Hepatocyte (in vitro differentiated cells): ENCODE measurements around the gene SMIM35. TPM values are rescaled to one million over a fixed set of nuclear protein-coding genes. Genes with fewer than 3 reads are reported as not detected.

Experiments
- DNase-seq: peaks from one replicate; pipeline ENCODE4 v3.0.0-alpha.2; 2016; ENCODE audit warnings: low spot score
- H2AFZ ChIP-seq: fragments of 200-600 bp; sonication (generic); 2 replicates; pipeline ENCODE4 v1.6.0; 2016; ENCODE audit warnings: antibody characterized with exemption, mild to moderate bottlenecking
- H3K27ac ChIP-seq: fragments of 200-600 bp; sonication (generic); 2 replicates; pipeline ENCODE4 v1.5.1; 2016; ENCODE audit warnings: mild to moderate bottlenecking
- H3K27me3 ChIP-seq: fragments of 200-600 bp; sonication (generic); 2 replicates; pipeline ENCODE4 v1.6.1; 2016
- H3K36me3 ChIP-seq: fragments of 200-600 bp; sonication (generic); replicated peaks from 2 replicates; pipeline ENCODE4 v1.5.1; 2016; ENCODE audit warnings: low read depth; ENCODE audit not compliant: insufficient read depth
- H3K4me1 ChIP-seq: fragments of 200-600 bp; sonication (generic); 2 replicates; pipeline ENCODE4 v1.5.1; 2016; ENCODE audit warnings: mild to moderate bottlenecking, moderate library complexity; ENCODE audit not compliant: insufficient read depth
- H3K4me2 ChIP-seq: fragments of 200-600 bp; sonication (generic); 2 replicates; pipeline ENCODE4 v1.6.0; 2016
- H3K4me3 ChIP-seq: fragments of 200-600 bp; sonication (generic); 2 replicates; pipeline ENCODE4 v1.5.1; 2016; ENCODE audit warnings: mild to moderate bottlenecking
- H3K79me2 ChIP-seq: fragments of 200-600 bp; sonication (generic); 2 replicates; pipeline ENCODE4 v1.6.0; 2017; ENCODE audit warnings: mild to moderate bottlenecking
- H3K9me2 ChIP-seq: fragments of 200-600 bp; sonication (generic); replicated peaks from 2 replicates; pipeline ENCODE4 v1.6.0; 2017; ENCODE audit warnings: mild to moderate bottlenecking; ENCODE audit not compliant: insufficient read depth
- H3K9me3 ChIP-seq: fragments of 200-600 bp; sonication (generic); 2 replicates; pipeline ENCODE4 v1.5.1; 2016; ENCODE audit warnings: low read depth, mild to moderate bottlenecking
- H4K20me1 ChIP-seq: fragments of 200-600 bp; sonication (generic); 2 replicates; pipeline ENCODE4 v1.6.0; 2016; ENCODE audit warnings: mild to moderate bottlenecking; ENCODE audit not compliant: insufficient read depth, poor library complexity, severe bottlenecking
- CTCF ChIP-seq: fragments of 200-600 bp; sonication (generic); IDR thresholded peaks from 2 replicates; pipeline ENCODE4 v1.5.1; 2016; ENCODE audit warnings: antibody characterized with exemption, mild to moderate bottlenecking; ENCODE audit not compliant: poor library complexity
- EZH2 ChIP-seq: fragments of 200-600 bp; sonication (generic); IDR thresholded peaks from 2 replicates; pipeline ENCODE4 v1.6.1; 2016; ENCODE audit warnings: antibody characterized with exemption, mild to moderate bottlenecking, borderline replicate concordance
- EZH2phosphoT487 ChIP-seq: fragments of 200-600 bp; sonication (generic); IDR thresholded peaks from one replicate; pipeline ENCODE4 v1.6.1; 2018; ENCODE audit warnings: antibody characterized with exemption, mild to moderate bottlenecking, low read depth, moderate library complexity; ENCODE audit not compliant: unreplicated experiment, severe bottlenecking
- WGBS: methylation state at CpG from one replicate; pipeline ENCODE4 v1.1.6; 2016; ENCODE audit warnings: low lambda C conversion rate; ENCODE audit errors: missing lambda C conversion rate; 5-methylcytosine and 5-hydroxymethylcytosine counted together
- polyA plus RNA-seq: library from polyadenylated mRNA; unstranded; fragments of >200 nt; fragmentation: Nextera tagmentation; extraction: Ambion mirVana; gene quantifications from 2 replicates; pipeline ENCODE4 v1.2.1, GENCODE V29; 2016
- total RNA-seq: library from RNA; depleted of rRNA; stranded (reverse); fragments of >200 nt; gene quantifications from 2 replicates; pipeline ENCODE4 v1.2.3, GENCODE V29; 2014

SMIM35 gene
- total and polyA plus RNA-seq, 2 experiments from 2014 or later, result 0.03 TPM; not detected in 1

GRCh38 chr11:117992620-117993019, 94.1 kb downstream of the SMIM35 start:
- H3K9me3 ChIP-seq, result no peaks in the 10 kb centered on the region
- H3K36me3 ChIP-seq, result no peaks in the 10 kb centered on the region
- H3K4me3 ChIP-seq, result no peak overlapping the region

GRCh38 chr11:117992136-117992535, 94.6 kb downstream of the SMIM35 start:
- no peaks in the 10 kb centered on the region for H3K9me2 ChIP-seq
- peaks cover 15% of the 10 kb centered on the region for H3K27me3 ChIP-seq
- no peak for DNase-seq
- no peak overlapping the region for H3K4me2 ChIP-seq
- H3K36me3 ChIP-seq, result no peaks in the 10 kb centered on the region
- no peaks in the 10 kb centered on the region for H3K79me2 ChIP-seq
- H3K4me1 ChIP-seq, result no peaks in the 10 kb centered on the region
- no peak overlapping the region for H2AFZ ChIP-seq
- H3K27ac ChIP-seq, result no peak overlapping the region
- TF ChIP-seq EZH2, result no peak
- no peak for TF ChIP-seq EZH2phosphoT487
- no peak for TF ChIP-seq CTCF
- WGBS, result 92% methylated on average over 4 of the region's 4 CpGs
- no peaks in the 10 kb centered on the region for H3K9me3 ChIP-seq
- H3K4me3 ChIP-seq, result no peak overlapping the region
- no peaks in the 10 kb centered on the region for H4K20me1 ChIP-seq

More at GRCh38 chr11:117992620-117993019, 94.1 kb downstream of the SMIM35 start:
- Histone ChIP-seq H3K4me1 (no peaks in the 10 kb centered on the region), H3K79me2 (no peaks in the 10 kb centered on the region), H4K20me1 (no peaks in the 10 kb centered on the region), H3K9me2 (no peaks in the 10 kb centered on the region), H3K27me3 (peaks cover 11% of the 10 kb centered on the region), H3K27ac (no peak overlapping the region), H2AFZ (no peak overlapping the region), H3K4me2 (no peak overlapping the region)
- WGBS, result 90% methylated on average over 2 of the region's 2 CpGs
- no peak for DNase-seq
- TF ChIP-seq EZH2phosphoT487 (no peak), EZH2 (no peak), CTCF (no peak)

GRCh38 chr11:117989351-117990102, 97.2 kb downstream of the SMIM35 start:
- no peaks in the 10 kb centered on the region for H3K4me1 ChIP-seq
- H3K9me2 ChIP-seq, result no peaks in the 10 kb centered on the region
- no peaks in the 10 kb centered on the region for H3K36me3 ChIP-seq
- DNase-seq, result no peak
- TF ChIP-seq EZH2 (no peak), CTCF (no peak), EZH2phosphoT487 (no peak)
- H2AFZ ChIP-seq, result no peak overlapping the region
- H4K20me1 ChIP-seq, result no peaks in the 10 kb centered on the region
- H3K27ac ChIP-seq, result no peak overlapping the region
- H3K4me3 ChIP-seq, result no peak overlapping the region
- no peaks in the 10 kb centered on the region for H3K9me3 ChIP-seq
- H3K79me2 ChIP-seq, result no peaks in the 10 kb centered on the region
- 93% methylated on average over 13 of the region's 13 CpGs for WGBS
- no peak overlapping the region for H3K4me2 ChIP-seq
- H3K27me3 ChIP-seq, result peaks cover 30% of the 10 kb centered on the region
